Left lobe of liver (tissue), 2 donors: ENCODE data around the gene PAMR1. TPM values are rescaled to one million over a fixed set of nuclear protein-coding genes. Genes with fewer than 3 reads are reported as not detected.

Source experiments
- ATAC-seq: fragments of 200-7000 bp; cut with Tn5 transposase; one replicate; pipeline ENCODE4 v1.9.1; 2020; ENCODE audit warnings: mild to moderate bottlenecking, moderate library complexity
- DNase-seq: peaks from one replicate; pipeline ENCODE4 v3.0.0-alpha.2; 2020; ENCODE audit warnings: low spot score
- total RNA-seq: library from RNA; stranded (reverse); gene quantifications from one replicate; pipeline ENCODE4 v1.2.1, GENCODE V29; 2021
- donor health status: DM: no; HTN: no; CAD: no; lungs with moderate emphysema.
- donor health status: DM: no; HTN: yes; CAD: no.

Gene PAMR1
- total RNA-seq, 1 donor from 2014 or later: 1.8 TPM

DNA sequence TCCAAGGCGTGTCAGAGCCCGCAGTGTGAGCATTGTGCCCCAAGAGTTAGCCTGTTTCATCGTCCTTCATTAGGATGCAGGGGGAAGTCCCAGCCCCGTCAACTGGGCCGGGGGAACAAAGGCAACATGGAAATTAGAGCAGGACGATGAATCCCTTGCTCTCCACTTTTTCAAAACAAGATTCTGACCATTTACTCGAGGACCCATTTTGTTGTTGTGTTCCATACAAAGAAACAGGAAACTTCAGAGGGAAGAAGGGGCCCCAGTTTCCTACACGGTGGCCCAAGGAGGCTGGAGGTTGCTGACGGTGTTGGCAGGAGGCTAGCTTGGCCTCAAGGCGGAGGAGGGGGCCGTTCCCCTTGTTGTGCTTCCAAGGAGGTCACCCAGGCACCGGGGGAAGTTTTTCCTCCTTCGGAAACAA is 62.1 kb downstream of the PAMR1 start:
- DNase-seq (no peak), ATAC-seq (no peak)

DNA sequence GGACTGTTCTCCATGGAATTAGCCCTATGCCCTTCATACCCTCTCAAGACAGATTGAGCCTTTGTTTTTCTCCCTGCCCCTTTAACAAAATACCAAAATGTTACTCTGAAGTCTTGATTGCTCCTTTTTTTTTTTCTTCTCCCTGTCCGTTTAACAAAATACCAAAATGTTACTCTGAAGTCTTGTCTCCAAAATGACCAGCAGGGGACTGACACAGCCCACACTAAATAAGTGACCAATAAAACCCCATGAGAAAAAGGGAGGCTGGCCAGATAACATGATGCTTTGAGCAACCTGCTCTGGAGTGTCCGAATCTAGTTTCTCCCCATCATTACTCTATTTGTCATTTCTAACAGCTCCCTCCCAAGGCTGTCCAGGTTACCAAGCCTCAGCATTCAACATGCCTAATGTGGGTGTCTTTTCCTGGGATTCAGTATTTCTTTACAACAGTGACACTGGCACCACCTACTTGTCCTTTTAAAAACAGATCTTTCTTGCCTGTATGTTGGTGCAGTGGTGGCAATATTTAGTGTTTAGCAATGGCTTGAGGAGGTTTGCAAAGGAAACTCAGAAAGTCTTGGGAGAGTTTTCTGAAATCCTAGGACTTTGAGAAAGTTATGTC is 63.4 kb downstream of the PAMR1 start:
- DNase-seq: no peak
- ATAC-seq: no peak

DNA sequence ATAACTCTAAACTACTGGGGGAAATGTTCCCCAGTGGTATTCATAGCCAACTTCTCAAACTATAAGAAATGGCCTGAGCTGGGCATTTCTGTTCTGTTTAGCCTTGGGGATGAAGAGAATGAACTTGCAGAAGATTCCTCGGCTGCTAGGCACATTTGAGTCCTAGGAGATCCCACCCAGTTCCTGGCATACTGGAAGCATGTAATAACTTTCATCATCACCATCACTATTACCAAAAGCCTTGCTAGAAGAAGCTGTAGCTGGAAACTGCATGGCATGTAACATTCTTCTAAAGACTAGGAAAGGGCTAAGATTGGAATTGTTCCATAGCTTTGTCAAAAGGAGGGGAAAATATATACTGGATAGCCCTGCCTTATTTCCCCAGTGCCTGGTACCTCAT is 65.9 kb downstream of the PAMR1 start:
- no peak for ATAC-seq
- no peak for DNase-seq

DNA sequence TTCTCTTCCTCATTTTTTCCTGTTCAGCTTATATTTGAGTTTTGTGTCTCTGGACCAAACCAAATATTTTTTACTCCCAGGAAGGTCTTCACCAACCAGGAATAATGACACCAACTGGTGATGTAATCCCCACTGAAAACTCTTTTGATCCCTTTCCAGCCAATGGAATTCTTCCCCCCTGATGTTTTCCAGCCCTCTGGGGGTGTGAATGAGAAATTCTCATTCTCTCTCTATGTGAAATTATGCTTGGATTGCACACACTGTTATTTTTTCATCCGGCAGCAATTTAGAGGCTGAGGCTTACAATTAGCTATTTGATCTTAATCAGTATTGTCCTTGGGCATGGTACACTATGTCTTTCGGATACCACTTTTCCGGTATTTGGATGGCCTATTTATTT is 66.6 kb downstream of the PAMR1 start:
- ATAC-seq (no peak), DNase-seq (no peak)

DNA sequence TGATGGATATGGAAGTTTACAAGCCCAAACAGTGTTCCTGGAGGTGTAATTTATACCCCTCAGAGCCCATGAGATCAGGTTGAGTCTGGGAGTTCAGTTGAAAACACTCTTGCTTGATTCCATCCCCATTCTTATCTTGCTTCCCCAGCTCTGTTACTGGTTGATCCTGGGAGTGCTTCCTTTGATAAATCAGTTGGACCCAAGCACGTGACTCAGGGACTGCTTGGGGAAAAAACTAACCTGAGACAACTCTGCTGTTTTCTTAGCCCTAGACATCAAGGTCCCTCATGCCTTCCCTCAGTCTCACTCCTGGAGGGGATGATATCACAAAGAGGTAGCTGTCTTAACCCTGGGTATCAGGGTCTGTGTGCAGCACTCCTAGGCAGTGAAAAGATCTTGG is 71.1 kb downstream of the PAMR1 start:
- DNase-seq (no peak), ATAC-seq (no peak)

DNA sequence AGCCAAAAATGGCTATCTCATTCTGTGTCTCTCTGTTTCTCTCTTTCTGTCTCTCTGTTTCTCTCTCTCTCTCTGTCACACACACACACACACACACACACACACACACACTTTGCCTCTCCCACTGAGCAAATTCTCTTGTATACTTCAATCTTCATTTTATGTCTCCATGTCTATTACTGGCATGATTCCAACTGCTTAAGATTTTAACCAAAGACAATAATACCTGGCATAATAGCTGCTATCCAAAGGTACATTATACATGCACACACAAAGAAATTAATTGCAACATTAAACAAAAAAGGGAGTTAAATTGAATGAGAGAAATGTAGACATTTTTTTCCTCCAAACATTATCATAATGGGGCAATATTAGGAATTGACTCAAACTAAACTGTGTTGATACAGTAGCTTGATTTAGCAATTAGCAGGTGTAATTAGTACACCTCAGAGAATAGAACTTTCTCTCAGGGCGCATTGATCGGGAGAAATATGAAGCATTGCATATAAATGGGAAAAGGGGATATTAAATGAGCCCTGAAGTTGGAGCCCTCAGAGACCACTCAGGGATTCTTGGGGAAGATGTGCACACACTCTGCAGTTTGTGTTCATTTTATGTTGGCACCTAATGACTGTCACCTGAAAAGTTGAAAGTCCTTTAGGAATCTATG is 88.7 kb downstream of the PAMR1 start:
- ATAC-seq: no peak
- no peak for DNase-seq

GRCh38 chr11:35433588-35433987 is 91.8 kb downstream of the PAMR1 start:
- ATAC-seq (no peak), DNase-seq (no peak)

GRCh38 chr11:35432464-35432863 is 93.0 kb downstream of the PAMR1 start:
- ATAC-seq (no peak), DNase-seq (no peak)

GRCh38 chr11:35427071-35427470 is 98.3 kb downstream of the PAMR1 start:
- no peak for ATAC-seq

GRCh38 chr11:35426351-35426750 is 99.1 kb downstream of the PAMR1 start:
- DNase-seq: no peak
- ATAC-seq: no peak

More at GRCh38 chr11:35427071-35427470, 98.3 kb downstream of the PAMR1 start:
- no peak for DNase-seq

DNA sequence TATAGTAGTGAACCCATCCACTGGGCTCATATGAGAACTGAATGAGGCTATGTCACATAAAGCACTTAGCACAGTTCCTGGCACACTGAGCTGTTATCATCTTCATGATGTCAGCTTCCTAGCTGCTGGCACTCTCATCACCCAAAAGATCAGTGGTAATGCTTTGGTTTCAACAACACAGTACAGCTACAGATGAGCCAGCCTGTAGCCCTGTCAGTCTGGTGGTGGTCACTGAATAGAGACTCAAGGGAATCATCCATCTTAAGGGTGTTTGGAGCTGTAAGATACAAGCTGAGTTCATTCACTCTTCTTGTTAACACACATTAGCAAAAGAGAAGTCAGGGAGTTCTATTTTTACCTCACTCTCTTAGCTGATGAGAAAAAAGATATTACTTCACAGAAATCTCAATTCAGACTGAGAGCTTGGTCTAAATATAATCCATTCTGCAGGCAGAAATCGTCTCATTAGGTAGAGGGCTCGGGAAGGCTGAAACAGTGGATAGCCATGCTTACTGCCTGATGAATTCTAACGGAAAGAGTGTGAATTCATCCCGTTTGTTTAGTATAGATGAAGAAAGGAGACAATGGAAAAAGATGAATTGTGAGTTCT is 99.7 kb downstream of the PAMR1 start:
- ATAC-seq: no peak
- no peak for DNase-seq

GRCh38 chr11:35424157-35424940 is 101.1 kb downstream of the PAMR1 start:
- no peak for DNase-seq
- no peak for ATAC-seq

DNA sequence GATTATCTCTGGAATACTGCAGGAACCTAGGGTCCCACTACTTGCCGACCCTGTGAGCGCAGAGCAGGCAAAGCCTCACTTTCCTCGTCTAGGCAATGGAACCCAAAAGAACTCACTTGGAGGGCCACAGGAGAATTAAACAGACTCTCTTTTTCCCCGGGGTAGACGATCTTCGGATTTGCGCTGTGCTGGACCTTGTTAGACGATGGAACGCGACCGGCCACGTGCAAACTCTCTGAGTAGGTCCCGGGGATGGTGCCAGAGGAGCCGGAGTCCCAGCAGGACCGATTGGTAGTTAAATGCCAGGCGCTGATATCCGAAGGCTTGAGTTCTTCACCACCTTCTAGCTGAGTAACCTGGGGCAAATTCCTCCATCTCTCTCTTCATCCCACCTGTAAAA is 105.0 kb downstream of the PAMR1 start:
- DNase-seq (no peak), ATAC-seq (no peak)

- DNase-seq (no peak), ATAC-seq (peak; percentile 13)
Observed at GRCh38 chr11:35419830-35420333, 105.5 kb downstream of the PAMR1 start.

- peak; percentile 22 for ATAC-seq
- no peak for DNase-seq
Observed at GRCh38 chr11:35419184-35419829, 106.1 kb downstream of the PAMR1 start, which contains the start of gene SLC1A2. SLC1A2 (minus strand) TSS chr11:35419558; CDS start chr11:35418966, 592 bp downstream.

DNA sequence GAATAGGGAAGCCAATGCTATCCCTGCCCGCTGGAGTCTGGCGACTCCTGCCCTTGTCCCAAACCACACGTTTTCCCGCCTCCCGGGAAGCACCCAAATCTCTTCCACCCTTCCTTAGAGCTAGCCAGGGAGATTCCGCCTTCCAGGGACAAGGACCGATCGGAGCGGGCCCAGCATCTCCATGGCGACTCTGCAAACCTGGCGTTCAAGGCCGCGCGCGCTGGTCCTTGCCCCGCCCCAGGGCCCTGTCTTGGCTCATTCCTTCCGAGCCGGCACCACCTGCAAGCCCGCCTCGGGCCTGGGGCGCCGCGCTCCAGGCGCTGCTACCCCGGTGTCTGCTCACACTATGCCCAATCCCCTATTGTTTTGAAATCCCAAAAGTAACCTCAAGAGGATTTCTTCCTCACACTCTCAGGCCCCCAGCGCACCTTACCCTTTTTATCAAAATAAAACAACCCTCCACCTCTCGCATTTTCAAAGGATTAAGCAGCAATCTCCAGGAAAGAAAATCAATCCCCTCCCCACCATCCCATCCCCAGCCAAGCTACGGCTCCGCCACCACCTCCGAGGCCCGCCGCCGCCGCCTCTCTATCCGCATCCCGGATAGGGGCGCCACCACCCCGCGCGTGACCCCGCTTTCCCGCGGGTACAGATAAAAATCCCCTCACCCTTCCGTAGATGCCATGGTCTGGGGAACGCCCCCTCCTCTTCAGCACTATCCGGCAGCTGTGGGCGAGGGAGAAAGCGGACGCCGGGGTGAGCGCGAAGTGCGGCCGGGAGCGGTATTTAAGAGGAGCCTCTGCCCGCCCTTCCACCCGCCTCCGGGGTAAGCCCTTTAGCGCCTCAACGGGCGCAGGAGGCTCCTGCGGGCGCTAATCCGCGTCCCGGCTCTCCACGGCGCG is 106.9 kb downstream of the PAMR1 start:
- ATAC-seq (peak; percentile 29), DNase-seq (no peak)

DNA sequence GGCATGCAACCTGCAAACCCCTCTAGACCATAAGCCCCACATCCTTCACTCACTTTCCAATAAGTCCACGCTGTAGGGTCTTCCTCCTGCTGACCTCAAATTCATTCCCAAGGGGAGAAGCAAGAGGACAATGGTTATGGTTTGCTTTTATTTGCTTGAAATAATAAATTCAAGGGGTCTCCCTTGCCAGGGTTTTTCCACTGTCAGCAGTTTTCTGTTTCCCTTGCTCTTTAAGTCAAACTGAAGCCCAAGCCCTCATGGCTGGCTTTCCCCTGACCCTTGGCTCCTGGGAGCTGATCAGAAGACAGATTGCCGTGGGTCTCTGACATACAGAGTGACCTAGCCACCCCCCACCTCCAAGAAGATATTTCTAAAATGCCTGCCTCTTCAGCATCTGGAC is 109.9 kb downstream of the PAMR1 start:
- DNase-seq (no peak), ATAC-seq (no peak)

DNA sequence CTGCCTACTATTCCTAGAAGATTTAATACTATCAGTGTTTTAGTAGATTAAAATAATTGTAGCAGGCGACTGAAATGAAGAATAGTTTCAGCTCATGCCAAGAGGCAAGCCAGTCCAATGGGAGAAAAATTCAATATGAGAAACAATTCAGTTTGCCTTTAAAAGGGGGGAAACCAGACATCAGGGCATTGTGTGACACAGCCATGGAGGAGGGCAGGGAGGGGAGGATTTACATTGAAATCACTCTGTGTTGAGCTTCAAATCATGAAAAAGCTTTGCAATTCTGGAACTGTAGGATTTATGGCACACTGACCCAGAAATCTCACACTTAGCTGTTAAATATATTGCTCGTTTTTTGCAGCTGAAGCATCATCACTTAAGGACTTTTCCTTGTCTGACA is 110.6 kb downstream of the PAMR1 start:
- no peak for ATAC-seq
- DNase-seq: no peak

DNA sequence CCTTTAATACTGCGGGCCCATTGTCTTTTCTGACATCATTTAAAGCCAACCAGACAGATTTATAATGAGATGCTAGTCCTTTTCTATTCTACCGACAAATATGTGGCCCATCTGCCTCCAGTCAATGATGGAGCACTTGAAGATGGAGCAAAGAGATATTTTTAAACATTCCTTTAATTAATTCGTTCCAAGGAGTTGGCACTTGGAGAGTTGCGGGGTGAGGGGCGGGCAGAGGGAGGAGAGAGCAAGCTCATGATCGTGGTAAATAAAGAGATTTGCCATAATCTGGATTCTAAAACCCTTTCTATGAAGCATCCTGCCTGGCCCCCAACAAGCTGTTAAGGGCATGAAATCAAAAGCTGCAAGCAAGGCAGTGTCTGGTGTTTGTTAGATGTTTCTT is 111.1 kb downstream of the PAMR1 start:
- DNase-seq: no peak
- no peak for ATAC-seq

- DNase-seq: no peak
- no peak for ATAC-seq
Observed at GRCh38 chr11:35413598-35413997, 111.8 kb downstream of the PAMR1 start.
